ENCODE data around the gene ELP4. TPM values are rescaled to one million over a fixed set of nuclear protein-coding genes. Genes with fewer than 3 reads are reported as not detected.

The ELP4 gene
- total and polyA plus RNA-seq, 2 experiments from 2014 or later: 28.2 to 38.3 TPM

DNA sequence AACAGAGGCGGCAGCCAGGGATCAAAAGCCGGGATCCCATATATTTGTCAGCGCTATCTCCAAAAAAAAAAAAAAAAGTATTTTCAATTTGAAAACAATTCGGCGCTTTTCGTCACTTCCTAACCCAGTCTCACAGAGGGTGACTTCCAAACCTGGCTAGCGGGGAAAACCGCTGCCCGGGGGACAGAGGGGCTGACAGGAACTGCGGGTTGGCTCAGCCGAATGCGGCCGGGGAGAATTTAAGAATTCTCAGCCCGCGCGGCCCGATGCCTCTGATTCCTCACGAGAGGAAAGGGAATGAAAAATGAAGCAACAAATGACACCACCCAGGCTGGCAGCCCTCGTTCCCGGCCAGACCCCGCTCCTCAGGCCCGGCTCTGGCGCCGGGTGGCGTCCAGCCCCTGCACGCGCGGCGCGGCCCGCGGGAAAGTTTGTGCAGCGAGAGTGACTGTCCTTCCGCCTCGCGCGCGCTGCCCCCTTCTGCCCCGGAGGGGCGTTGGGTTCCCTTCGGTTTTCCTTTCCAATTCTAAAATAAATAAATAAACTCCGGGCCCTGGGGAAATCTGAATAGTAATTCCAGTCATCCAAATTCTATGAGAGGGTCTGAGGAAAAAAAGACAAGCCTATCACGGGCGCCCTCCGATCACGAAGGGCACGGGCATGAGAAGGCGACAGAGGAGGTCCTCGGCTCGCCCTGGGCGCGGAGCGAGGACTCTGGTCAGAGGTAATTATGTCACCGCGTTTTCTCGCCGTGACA is 306.3 kb downstream of the ELP4 start:
- no peaks in the 10 kb centered on the region for H3K79me2 ChIP-seq (replicated peaks; ENCODE audit: insufficient read depth)
- ATAC-seq: no peak
- Mint-ChIP-seq H3K9me3 (peaks cover 9% of the 10 kb centered on the region), H3K27me3 (ENCODE audit: insufficient read depth, low read depth, poor library complexity) (peaks cover 97% of the 10 kb centered on the region), H3K4me1 (peaks cover 49% of the 10 kb centered on the region), H3K4me3 (peak overlapping the region; percentile 64), H3K36me3 (ENCODE audit: low read depth) (no peaks in the 10 kb centered on the region; the same call in 2 of the 3 replicates), H3K27ac (no peak overlapping the region)
- H3K36me3 ChIP-seq (ENCODE audit: insufficient read depth): no peaks in the 10 kb centered on the region
- peak overlapping the region; percentile 74 for H3K4me2 ChIP-seq
- peaks cover 73% of the 10 kb centered on the region for H3K4me1 ChIP-seq (ENCODE audit: insufficient read depth)
- H4K20me1 ChIP-seq (replicated peaks; ENCODE audit: insufficient read depth): no peaks in the 10 kb centered on the region
- H3F3A ChIP-seq (replicated peaks; ENCODE audit: low read depth): peaks cover 32% of the 10 kb centered on the region
- H3K27ac ChIP-seq (ENCODE audit: low read depth): no peak overlapping the region
- H2AFZ ChIP-seq: no peak overlapping the region
- no peak for TF ChIP-seq ZNF331 (CRISPR knock-in tag; IDR thresholded peaks at IDR 0.05; ENCODE audit: low read depth)
- TF ChIP-seq, protein P1, sequence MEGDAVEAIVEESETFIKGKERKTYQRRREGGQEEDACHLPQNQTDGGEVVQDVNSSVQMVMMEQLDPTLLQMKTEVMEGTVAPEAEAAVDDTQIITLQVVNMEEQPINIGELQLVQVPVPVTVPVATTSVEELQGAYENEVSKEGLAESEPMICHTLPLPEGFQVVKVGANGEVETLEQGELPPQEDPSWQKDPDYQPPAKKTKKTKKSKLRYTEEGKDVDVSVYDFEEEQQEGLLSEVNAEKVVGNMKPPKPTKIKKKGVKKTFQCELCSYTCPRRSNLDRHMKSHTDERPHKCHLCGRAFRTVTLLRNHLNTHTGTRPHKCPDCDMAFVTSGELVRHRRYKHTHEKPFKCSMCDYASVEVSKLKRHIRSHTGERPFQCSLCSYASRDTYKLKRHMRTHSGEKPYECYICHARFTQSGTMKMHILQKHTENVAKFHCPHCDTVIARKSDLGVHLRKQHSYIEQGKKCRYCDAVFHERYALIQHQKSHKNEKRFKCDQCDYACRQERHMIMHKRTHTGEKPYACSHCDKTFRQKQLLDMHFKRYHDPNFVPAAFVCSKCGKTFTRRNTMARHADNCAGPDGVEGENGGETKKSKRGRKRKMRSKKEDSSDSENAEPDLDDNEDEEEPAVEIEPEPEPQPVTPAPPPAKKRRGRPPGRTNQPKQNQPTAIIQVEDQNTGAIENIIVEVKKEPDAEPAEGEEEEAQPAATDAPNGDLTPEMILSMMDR (conservative IDR thresholded peaks at IDR 0.05; ENCODE audit: low read depth in 2 of 2): no peak
- TF ChIP-seq EZH2 (IDR thresholded peaks at IDR 0.05; ENCODE audit: low read depth, unreplicated experiment): peak; percentile 94
- H3K27me3 ChIP-seq (ENCODE audit: insufficient read depth): peaks cover 99% of the 10 kb centered on the region
- no peak for DNase-seq (ENCODE audit: low spot score)
- no peaks in the 10 kb centered on the region for H3K9me2 ChIP-seq (ENCODE audit: insufficient read depth)
- peak overlapping the region; percentile 71 for H3K4me3 ChIP-seq

DNA sequence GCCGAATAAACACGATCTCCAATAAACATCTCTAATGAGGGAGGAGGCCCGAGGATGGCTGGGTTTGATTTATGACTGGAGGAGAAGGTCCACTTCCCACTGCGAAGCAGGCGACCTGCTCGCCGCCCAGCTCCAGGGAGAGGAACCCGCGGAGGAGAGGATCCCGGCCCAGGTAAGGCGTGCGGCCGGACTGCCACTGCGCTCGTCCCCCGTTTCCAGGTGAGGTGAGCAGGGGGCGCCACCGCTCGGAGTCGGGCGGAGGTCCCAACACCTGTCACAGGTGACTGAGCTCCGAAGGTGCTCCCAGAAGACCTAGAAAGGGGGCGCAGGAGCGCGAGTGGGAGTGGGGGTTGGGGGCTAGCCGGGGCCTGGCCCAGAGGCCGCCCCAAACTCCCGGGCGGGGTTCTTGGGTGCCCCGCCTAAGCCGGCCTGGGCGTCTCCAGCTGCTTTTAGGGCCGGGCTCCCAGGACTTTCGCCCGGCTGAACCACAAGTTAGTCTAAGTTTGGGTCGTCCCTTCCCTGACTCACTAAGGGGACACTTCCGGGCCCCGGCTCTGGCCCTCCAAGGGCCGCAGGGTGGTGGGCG is 307.0 kb downstream of the ELP4 start:
- Histone ChIP-seq H3K27ac (ENCODE audit: low read depth) (no peak overlapping the region), H3K4me3 (peak overlapping the region; percentile 71), H3K36me3 (ENCODE audit: insufficient read depth) (no peaks in the 10 kb centered on the region), H3K4me2 (peak overlapping the region; percentile 74), H3K79me2 (replicated peaks; ENCODE audit: insufficient read depth) (no peaks in the 10 kb centered on the region), H2AFZ (no peak overlapping the region), H4K20me1 (replicated peaks; ENCODE audit: insufficient read depth) (no peaks in the 10 kb centered on the region), H3K27me3 (ENCODE audit: insufficient read depth) (peaks cover 99% of the 10 kb centered on the region), H3K9me2 (ENCODE audit: insufficient read depth) (no peaks in the 10 kb centered on the region), H3F3A (replicated peaks; ENCODE audit: low read depth) (peaks cover 38% of the 10 kb centered on the region), H3K4me1 (ENCODE audit: insufficient read depth) (peaks cover 79% of the 10 kb centered on the region)
- peak overlapping the region; percentile 64 for H3K4me3 Mint-ChIP-seq
- peaks cover 98% of the 10 kb centered on the region for H3K27me3 Mint-ChIP-seq (ENCODE audit: insufficient read depth, low read depth, poor library complexity)
- peaks cover 9% of the 10 kb centered on the region for H3K9me3 Mint-ChIP-seq
- TF ChIP-seq, protein P2, sequence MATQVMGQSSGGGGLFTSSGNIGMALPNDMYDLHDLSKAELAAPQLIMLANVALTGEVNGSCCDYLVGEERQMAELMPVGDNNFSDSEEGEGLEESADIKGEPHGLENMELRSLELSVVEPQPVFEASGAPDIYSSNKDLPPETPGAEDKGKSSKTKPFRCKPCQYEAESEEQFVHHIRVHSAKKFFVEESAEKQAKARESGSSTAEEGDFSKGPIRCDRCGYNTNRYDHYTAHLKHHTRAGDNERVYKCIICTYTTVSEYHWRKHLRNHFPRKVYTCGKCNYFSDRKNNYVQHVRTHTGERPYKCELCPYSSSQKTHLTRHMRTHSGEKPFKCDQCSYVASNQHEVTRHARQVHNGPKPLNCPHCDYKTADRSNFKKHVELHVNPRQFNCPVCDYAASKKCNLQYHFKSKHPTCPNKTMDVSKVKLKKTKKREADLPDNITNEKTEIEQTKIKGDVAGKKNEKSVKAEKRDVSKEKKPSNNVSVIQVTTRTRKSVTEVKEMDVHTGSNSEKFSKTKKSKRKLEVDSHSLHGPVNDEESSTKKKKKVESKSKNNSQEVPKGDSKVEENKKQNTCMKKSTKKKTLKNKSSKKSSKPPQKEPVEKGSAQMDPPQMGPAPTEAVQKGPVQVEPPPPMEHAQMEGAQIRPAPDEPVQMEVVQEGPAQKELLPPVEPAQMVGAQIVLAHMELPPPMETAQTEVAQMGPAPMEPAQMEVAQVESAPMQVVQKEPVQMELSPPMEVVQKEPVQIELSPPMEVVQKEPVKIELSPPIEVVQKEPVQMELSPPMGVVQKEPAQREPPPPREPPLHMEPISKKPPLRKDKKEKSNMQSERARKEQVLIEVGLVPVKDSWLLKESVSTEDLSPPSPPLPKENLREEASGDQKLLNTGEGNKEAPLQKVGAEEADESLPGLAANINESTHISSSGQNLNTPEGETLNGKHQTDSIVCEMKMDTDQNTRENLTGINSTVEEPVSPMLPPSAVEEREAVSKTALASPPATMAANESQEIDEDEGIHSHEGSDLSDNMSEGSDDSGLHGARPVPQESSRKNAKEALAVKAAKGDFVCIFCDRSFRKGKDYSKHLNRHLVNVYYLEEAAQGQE (IDR thresholded peaks at IDR 0.05; ENCODE audit: unreplicated experiment): no peak
- TF ChIP-seq EZH2 (IDR thresholded peaks at IDR 0.05; ENCODE audit: low read depth, unreplicated experiment): peak; percentile 93
- no peak for TF ChIP-seq JUNB (IDR thresholded peaks at IDR 0.05; ENCODE audit: unreplicated experiment)
- peak; percentile 88 for TF ChIP-seq EZH2phosphoT487 (IDR thresholded peaks at IDR 0.05; ENCODE audit: unreplicated experiment)
- DNase-seq (ENCODE audit: low spot score) (peak; percentile 60), ATAC-seq (0 out of 3 replicates have a peak, but pooled peaks have one; percentile 0)
- H3K4me1 Mint-ChIP-seq: peaks cover 54% of the 10 kb centered on the region
- no peaks in the 10 kb centered on the region for H3K36me3 Mint-ChIP-seq (ENCODE audit: low read depth)
- no peak overlapping the region for H3K27ac Mint-ChIP-seq
